Superior temporal gyrus (tissue), 1 donor: ENCODE data around the gene SLC23A2.
A peak's percentile ranks its signal among the peaks of the same experiment; 100 is the strongest.
"Not testable (repeated sequence)": the region's sequence is repeated elsewhere in the genome, so short reads cannot be mapped to it uniquely, and the experiment has no call there.

Source experiments
- DNase-seq: peaks from one replicate; pipeline ENCODE4 v3.0.0-alpha.2; 2016; ENCODE audit errors: extremely low spot score

Gene SLC23A2

GRCh38 chr20:5001174-5002076 is at the start of gene SLC23A2:
Gene SLC23A2 (minus strand): TSS chr20:5001510. CDS start chr20:4932562, 68,948 bp downstream.
- peak; percentile 34 for DNase-seq

- DNase-seq = no peak
Observed at GRCh38 chr20:5046656-5047339, 45.5 kb upstream of the SLC23A2 start.

GRCh38 chr20:5045906-5046305 is 44.6 kb upstream of the SLC23A2 start:
- no peak for DNase-seq

GRCh38 chr20:5044075-5044620 is 42.8 kb upstream of the SLC23A2 start:
- no peak for DNase-seq

- no peak for DNase-seq
Observed at GRCh38 chr20:5041433-5041832, 40.1 kb upstream of the SLC23A2 start.

GRCh38 chr20:5040345-5040744 is 39.0 kb upstream of the SLC23A2 start:
- DNase-seq = no peak

- DNase-seq = no peak
Observed at GRCh38 chr20:5039889-5040288, 38.6 kb upstream of the SLC23A2 start.

GRCh38 chr20:5039255-5039657 is 37.9 kb upstream of the SLC23A2 start:
- DNase-seq = no peak

- no peak for DNase-seq
Observed at GRCh38 chr20:5036828-5037227, 35.5 kb upstream of the SLC23A2 start.

GRCh38 chr20:5035518-5035917 is 34.2 kb upstream of the SLC23A2 start:
- not testable (repeated sequence) for DNase-seq

- DNase-seq = no peak
Observed at GRCh38 chr20:5033566-5033965, 32.3 kb upstream of the SLC23A2 start.

- DNase-seq = not testable (repeated sequence)
Observed at GRCh38 chr20:5031701-5032100, 30.4 kb upstream of the SLC23A2 start.

GRCh38 chr20:5031206-5031557 is 29.9 kb upstream of the SLC23A2 start:
- DNase-seq = no peak

GRCh38 chr20:5030348-5031205 is 29.3 kb upstream of the SLC23A2 start:
- no peak for DNase-seq

- not testable (repeated sequence) for DNase-seq
Observed at GRCh38 chr20:5028258-5029059, 27.1 kb upstream of the SLC23A2 start.

GRCh38 chr20:5024982-5025381 is 23.7 kb upstream of the SLC23A2 start:
- no peak for DNase-seq

- DNase-seq = peak; percentile 24
Observed at GRCh38 chr20:5024103-5024502, 22.8 kb upstream of the SLC23A2 start.

- not testable (repeated sequence) for DNase-seq
Observed at GRCh38 chr20:5023171-5023570, 21.9 kb upstream of the SLC23A2 start.

- no peak for DNase-seq
Observed at GRCh38 chr20:5020760-5021159, 19.4 kb upstream of the SLC23A2 start.

- DNase-seq = no peak
Observed at GRCh38 chr20:5013682-5014447, 12.6 kb upstream of the SLC23A2 start.
